Uterus (tissue), 2 donors: ENCODE data around the gene BRINP3.

Experiments
- POLR2A ChIP-seq, 2 donors: fragments of 450-650 bp; IDR thresholded peaks; one replicate each; pipeline ENCODE4 v1.6.1; 2016; ENCODE audit warnings: antibody characterized with exemption in 2 of 2, mild to moderate bottlenecking in 1 of 2, moderate library complexity in 1 of 2
- TF ChIP-seq, protein P1 (sequence below), 4 experiments: fragments of 200-600 bp in 2 of 4; fragments of 450-650 bp in 2 of 4; sonication (generic) in 2 of 4; IDR thresholded peaks; one replicate each; pipeline ENCODE4 v1.5.1; 2016 to 2019; ENCODE audit warnings: antibody characterized with exemption in 4 of 4, mild to moderate bottlenecking in 2 of 4, moderate library complexity in 1 of 4

GRCh38 chr1:190474010-190474409 lies 3.7 kb downstream of the BRINP3 start:
- TF ChIP-seq, protein P1, sequence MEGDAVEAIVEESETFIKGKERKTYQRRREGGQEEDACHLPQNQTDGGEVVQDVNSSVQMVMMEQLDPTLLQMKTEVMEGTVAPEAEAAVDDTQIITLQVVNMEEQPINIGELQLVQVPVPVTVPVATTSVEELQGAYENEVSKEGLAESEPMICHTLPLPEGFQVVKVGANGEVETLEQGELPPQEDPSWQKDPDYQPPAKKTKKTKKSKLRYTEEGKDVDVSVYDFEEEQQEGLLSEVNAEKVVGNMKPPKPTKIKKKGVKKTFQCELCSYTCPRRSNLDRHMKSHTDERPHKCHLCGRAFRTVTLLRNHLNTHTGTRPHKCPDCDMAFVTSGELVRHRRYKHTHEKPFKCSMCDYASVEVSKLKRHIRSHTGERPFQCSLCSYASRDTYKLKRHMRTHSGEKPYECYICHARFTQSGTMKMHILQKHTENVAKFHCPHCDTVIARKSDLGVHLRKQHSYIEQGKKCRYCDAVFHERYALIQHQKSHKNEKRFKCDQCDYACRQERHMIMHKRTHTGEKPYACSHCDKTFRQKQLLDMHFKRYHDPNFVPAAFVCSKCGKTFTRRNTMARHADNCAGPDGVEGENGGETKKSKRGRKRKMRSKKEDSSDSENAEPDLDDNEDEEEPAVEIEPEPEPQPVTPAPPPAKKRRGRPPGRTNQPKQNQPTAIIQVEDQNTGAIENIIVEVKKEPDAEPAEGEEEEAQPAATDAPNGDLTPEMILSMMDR (IDR thresholded peaks at IDR 0.05), result no peak
- no peak for TF ChIP-seq POLR2A (IDR thresholded peaks at IDR 0.05)
